Keratinocyte (primary cell): Measurements from ENCODE around the gene WDR7. TPM values are rescaled to one million over a fixed set of nuclear protein-coding genes. Genes with fewer than 3 reads are reported as not detected.

Source experiments
- DNase-seq: peaks from one replicate; pipeline ENCODE4 v3.0.0-alpha.2; 2011; ENCODE audit warnings: low read depth, missing footprints, low spot score
- FAIRE-seq: peaks from 2 replicates; lab custom pipeline; 2011; peaks lifted over from hg19 to GRCh38; lab: Jason Lieb, UNC
- H2AFZ ChIP-seq: 2 replicates; pipeline ENCODE4 v1.6.0; 2012; ENCODE audit warnings: low read length, control low read depth, inconsistent platforms; ENCODE audit not compliant: control insufficient read depth
- H3K27ac ChIP-seq: 2 replicates; pipeline ENCODE4 v1.5.1; 2011; ENCODE audit warnings: low read length; ENCODE audit not compliant: control insufficient read depth, insufficient read depth
- H3K27me3 ChIP-seq: 3 replicates; pipeline ENCODE4 v1.6.0; 2011; ENCODE audit warnings: low read length; ENCODE audit not compliant: control insufficient read depth, insufficient read depth; ENCODE audit errors: extremely low read depth
- H3K36me3 ChIP-seq, 2 experiments: 2 replicates in 1 of 2; 3 replicates in 1 of 2; pipeline ENCODE4 v1.5.1; 2011; ENCODE audit warnings: low read length in 2 of 2, mild to moderate bottlenecking in 1 of 2; ENCODE audit not compliant: control insufficient read depth in 2 of 2, insufficient read depth in 2 of 2; ENCODE audit errors: extremely low read depth in 1 of 2
- H3K4me1 ChIP-seq: 3 replicates; pipeline ENCODE4 v1.5.1; 2011; ENCODE audit warnings: low read length; ENCODE audit not compliant: control insufficient read depth, insufficient read depth; ENCODE audit errors: extremely low read depth
- H3K4me2 ChIP-seq: 3 replicates; pipeline ENCODE4 v1.6.0; 2011; ENCODE audit warnings: low read depth, low read length; ENCODE audit not compliant: control insufficient read depth, insufficient read depth; ENCODE audit errors: extremely low read depth
- H3K4me3 ChIP-seq, 3 experiments: fragments of 200-600 bp in 1 of 3; sonication (generic) in 1 of 3; 2 replicates in 2 of 3; 3 replicates in 1 of 3; pipeline ENCODE4 v1.5.1; 2011 to 2016; ENCODE audit warnings: low read length in 3 of 3, mild to moderate bottlenecking in 3 of 3, control low read depth in 2 of 3, inconsistent platforms in 1 of 3, low read depth in 1 of 3, mixed read lengths in 1 of 3, mixed run types in 1 of 3, moderate library complexity in 1 of 3; ENCODE audit not compliant: control insufficient read depth in 2 of 3, insufficient read depth in 2 of 3; ENCODE audit errors: extremely low read depth in 1 of 3
- H3K79me2 ChIP-seq: 2 replicates; pipeline ENCODE4 v1.6.0; 2012; ENCODE audit warnings: low read length; ENCODE audit not compliant: control insufficient read depth, insufficient read depth
- H3K9ac ChIP-seq: 3 replicates; pipeline ENCODE4 v1.6.0; 2011; ENCODE audit warnings: low read length; ENCODE audit not compliant: control insufficient read depth, insufficient read depth; ENCODE audit errors: extremely low read depth
- H3K9me1 ChIP-seq: 3 replicates; pipeline ENCODE4 v1.6.0; 2011; ENCODE audit warnings: low read length; ENCODE audit not compliant: control insufficient read depth, insufficient read depth; ENCODE audit errors: extremely low read depth
- H3K9me3 ChIP-seq: 2 replicates; pipeline ENCODE4 v1.5.1; 2012; ENCODE audit warnings: low read depth, low read length; ENCODE audit not compliant: control insufficient read depth
- H4K20me1 ChIP-seq: 3 replicates; pipeline ENCODE4 v1.6.0; 2011; ENCODE audit warnings: low read length; ENCODE audit not compliant: control insufficient read depth, insufficient read depth; ENCODE audit errors: extremely low read depth
- EZH2 ChIP-seq: IDR thresholded peaks from one replicate; pipeline ENCODE4 v1.6.1; 2012; ENCODE audit warnings: inconsistent platforms, mild to moderate bottlenecking, low read length, moderate library complexity
- dilution Hi-C: fragments of 300-500 bp; cut with MboI; formaldehyde crosslinking; loops from one replicate; pipeline ENCODE4 v1.7.0; 2020; ENCODE audit warnings: low sequenced_read_pairs; ENCODE audit not compliant: extremely low pct_ligation_motif_present
- polyA plus RNA-seq, 5 experiments: library from polyadenylated mRNA; depleted of rRNA in 3 of 5; stranded (reverse) in 3 of 5; stranded (forward) in 1 of 5; unstranded in 1 of 5; fragments of >200 nt; gene quantifications; 1 replicate in 1 of 5; 2 replicates in 3 of 5; 3 replicates in 1 of 5; pipeline versions ENCODE4 v1.2.1 to v1.2.3, GENCODE V29; 2011 to 2012; ENCODE audit warnings: missing spikeins in 2 of 5, low read depth in 1 of 5, low replicate concordance in 1 of 5
- TF ChIP-seq, protein P1 (sequence below), 3 experiments: IDR thresholded peaks in 1 of 3; conservative IDR thresholded peaks in 1 of 3; optimal IDR thresholded peaks in 1 of 3; 2 replicates in 2 of 3; 3 replicates in 1 of 3; pipeline versions ENCODE3 to v1.5.1; 2011; ENCODE audit warnings: low read length in 3 of 3, mild to moderate bottlenecking in 3 of 3, moderate library complexity in 2 of 3, control low read depth in 1 of 3, inconsistent platforms in 1 of 3; ENCODE audit not compliant: insufficient read depth in 2 of 3; ENCODE audit errors: extremely low read depth in 1 of 3

The WDR7 gene
- polyA plus RNA-seq, 1 donor (not counting 4 experiments of a cell fraction or from before 2014, with no cell fraction given): 6.9 TPM

DNA sequence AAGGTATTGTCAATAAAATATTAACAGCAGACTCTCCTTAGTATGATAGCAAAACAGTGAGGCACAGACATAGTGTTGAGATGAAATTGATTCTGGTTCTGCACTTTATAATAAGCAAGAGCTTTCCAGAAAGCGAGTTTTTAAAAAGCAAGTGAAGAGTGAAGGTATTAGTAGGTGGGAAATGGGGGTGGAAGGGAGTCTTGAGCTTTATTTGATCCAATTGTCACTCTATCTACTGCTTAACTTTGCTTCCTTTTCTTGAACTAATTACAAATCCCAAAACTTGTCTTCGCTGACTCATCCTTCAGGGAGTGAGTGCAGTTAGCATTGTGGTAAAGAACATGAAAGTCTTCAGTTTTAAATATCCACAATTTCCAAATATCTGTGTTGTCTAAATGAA, 375.2 kb downstream of the WDR7 start:
- Histone ChIP-seq H3K9me3 (no peaks in the 10 kb centered on the region), H3K4me3 (no peak overlapping the region), H4K20me1 (no peaks in the 10 kb centered on the region), H3K9me1 (no peaks in the 10 kb centered on the region), H3K36me3 (peaks cover 0 to 3% of the 10 kb centered on the region in 2 experiments), H3K27me3 (no peaks in the 10 kb centered on the region), H3K4me2 (no peak overlapping the region), H3K4me1 (no peaks in the 10 kb centered on the region), H3K9ac (no peak overlapping the region), H3K27ac (no peak overlapping the region), H2AFZ (no peak overlapping the region), H3K79me2 (no peaks in the 10 kb centered on the region)
- TF ChIP-seq EZH2: no peak
- TF ChIP-seq, protein P1, sequence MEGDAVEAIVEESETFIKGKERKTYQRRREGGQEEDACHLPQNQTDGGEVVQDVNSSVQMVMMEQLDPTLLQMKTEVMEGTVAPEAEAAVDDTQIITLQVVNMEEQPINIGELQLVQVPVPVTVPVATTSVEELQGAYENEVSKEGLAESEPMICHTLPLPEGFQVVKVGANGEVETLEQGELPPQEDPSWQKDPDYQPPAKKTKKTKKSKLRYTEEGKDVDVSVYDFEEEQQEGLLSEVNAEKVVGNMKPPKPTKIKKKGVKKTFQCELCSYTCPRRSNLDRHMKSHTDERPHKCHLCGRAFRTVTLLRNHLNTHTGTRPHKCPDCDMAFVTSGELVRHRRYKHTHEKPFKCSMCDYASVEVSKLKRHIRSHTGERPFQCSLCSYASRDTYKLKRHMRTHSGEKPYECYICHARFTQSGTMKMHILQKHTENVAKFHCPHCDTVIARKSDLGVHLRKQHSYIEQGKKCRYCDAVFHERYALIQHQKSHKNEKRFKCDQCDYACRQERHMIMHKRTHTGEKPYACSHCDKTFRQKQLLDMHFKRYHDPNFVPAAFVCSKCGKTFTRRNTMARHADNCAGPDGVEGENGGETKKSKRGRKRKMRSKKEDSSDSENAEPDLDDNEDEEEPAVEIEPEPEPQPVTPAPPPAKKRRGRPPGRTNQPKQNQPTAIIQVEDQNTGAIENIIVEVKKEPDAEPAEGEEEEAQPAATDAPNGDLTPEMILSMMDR (optimal IDR thresholded peaks at IDR 0.05 in 1 of 3, IDR thresholded peaks at IDR 0.05 in 1 of 3, conservative IDR thresholded peaks at IDR 0.05 in 1 of 3; ENCODE audit: extremely low read depth in 1 of 3, insufficient read depth in 2 of 3, low read length in 3 of 3): no peak
- FAIRE-seq: no peak
- DNase-seq: no peak
- dilution Hi-C loops: no loop called here

DNA sequence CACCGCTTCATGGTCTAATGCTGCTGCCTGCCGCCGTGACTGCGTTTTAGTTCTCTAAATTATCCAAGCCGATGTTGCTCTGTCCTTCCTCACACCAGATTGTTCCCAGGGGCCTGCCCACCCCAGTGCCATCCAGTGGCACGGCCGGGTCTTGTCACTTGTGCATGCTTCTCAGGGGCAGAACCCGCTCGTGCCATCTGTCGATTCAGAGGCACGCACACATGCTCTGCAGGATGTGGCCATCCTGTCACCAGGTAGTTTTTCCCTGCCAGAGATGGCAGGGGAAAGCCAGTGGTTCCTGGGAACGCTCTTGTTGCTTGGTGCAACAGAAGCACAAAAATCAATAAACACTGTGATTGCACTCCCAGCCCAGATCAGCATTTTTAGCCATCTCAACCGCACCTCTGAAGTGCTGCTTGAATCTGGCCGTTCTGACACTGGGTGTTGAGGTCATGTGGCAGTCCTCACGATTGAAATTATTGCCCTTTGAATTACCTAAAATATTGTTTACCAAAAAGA, 376.1 kb downstream of the WDR7 start:
- H3K27ac ChIP-seq: no peak overlapping the region
- dilution Hi-C loops: no loop called here
- no peaks in the 10 kb centered on the region for H3K9me1 ChIP-seq
- H3K36me3 ChIP-seq: peaks cover 0 to 3% of the 10 kb centered on the region in 2 experiments
- H3K9me3 ChIP-seq: no peaks in the 10 kb centered on the region
- H3K9ac ChIP-seq: no peak overlapping the region
- H3K79me2 ChIP-seq: no peaks in the 10 kb centered on the region
- no peak overlapping the region for H3K4me3 ChIP-seq
- DNase-seq (no peak), FAIRE-seq (no peak)
- H3K4me2 ChIP-seq: no peak overlapping the region
- H2AFZ ChIP-seq: no peak overlapping the region
- H4K20me1 ChIP-seq: no peaks in the 10 kb centered on the region
- no peaks in the 10 kb centered on the region for H3K4me1 ChIP-seq
- no peak for TF ChIP-seq EZH2
- TF ChIP-seq, protein P1 (optimal IDR thresholded peaks at IDR 0.05 in 1 of 3, IDR thresholded peaks at IDR 0.05 in 1 of 3, conservative IDR thresholded peaks at IDR 0.05 in 1 of 3; ENCODE audit: extremely low read depth in 1 of 3, insufficient read depth in 2 of 3, low read length in 3 of 3): no peak
- no peaks in the 10 kb centered on the region for H3K27me3 ChIP-seq
